HG03432 (cell line): ENCODE data around the gene RSU1.

Experiments
- ATAC-seq: cut with Tn5 transposase; IDR thresholded peaks from one replicate; pipeline ENCODE4 v1.9.1; 2021; ENCODE audit warnings: mild to moderate bottlenecking, moderate library complexity; ENCODE audit not compliant: unreplicated experiment

RSU1 gene

DNA sequence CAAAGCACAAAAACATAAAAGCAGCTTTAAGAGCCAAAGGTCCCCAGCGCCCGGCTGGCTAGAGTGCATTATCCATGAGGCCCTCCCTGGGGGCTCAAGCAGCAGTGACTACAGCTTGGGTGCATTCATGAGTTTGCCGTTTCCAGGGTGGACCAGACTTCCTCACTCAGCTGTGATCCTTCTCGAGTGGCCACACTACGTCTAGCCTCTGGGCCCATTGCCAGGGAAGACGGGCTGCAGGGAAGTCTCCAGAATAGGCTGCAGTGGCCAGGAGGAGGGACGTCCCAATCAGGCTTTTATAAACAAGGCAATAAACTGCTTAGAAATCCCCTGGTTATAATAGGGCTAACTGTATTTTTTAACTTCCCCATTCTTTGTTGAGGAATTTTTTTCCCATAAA is 206.2 kb downstream of the RSU1 start:
- ATAC-seq, result no peak

DNA sequence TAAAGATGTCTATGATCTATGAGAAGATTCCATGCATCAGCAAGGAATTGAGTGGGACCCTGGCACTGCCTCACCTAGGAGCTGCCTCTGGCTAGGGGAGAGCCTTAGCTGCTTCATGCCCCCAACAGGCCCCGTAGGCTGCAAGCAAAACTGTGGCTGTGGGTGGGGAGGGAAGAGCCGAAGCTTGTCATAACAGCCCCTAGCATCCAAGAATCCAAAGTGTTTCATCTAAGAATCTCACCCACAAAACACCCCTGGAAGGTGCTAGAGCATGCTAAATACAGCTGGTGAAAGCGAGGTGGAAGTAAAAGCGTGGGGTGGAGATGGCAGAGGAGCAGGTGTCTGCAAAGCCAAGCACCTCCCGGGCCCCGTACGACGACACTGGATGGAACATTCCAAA is 208.0 kb downstream of the RSU1 start:
- no peak for ATAC-seq

DNA sequence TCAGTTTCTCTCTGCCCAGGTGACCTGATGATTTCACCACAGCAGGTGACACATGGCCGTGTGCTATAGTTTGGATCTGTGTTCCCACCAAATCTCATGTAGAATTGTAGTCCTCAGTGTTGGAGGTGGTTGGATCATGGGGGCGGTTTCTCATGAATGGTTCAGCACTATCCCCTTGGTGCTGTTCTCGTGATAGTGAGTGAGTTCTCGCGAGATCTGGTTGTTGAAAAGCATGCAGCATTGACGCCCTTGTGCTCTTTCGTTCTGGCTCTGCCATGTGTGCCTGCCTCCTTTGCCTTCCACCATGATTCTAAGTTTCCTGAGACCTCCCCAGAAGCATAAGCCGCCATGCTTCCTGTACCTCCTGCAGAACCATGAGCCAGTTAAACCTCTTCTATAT is 210.3 kb downstream of the RSU1 start:
- no peak for ATAC-seq

DNA sequence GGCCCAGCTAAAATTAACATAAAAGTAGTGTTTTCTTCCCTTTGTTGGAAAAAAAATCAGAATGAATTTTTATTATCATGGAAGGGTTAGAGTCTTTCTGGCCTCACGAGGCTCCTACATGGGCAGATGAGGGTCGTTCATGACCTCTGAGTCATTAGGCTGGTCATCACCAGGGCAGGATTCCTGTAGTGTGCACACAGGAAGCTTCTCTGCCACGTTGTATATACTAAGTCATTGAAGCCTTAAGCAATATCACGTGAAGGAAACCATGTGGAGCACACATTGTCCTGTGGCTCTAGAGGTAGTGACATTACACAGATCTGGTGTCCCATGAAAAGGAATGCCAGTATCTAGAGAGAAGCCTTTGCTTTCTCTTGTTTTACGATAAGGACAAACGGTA is 210.8 kb downstream of the RSU1 start:
- ATAC-seq, result no peak

DNA sequence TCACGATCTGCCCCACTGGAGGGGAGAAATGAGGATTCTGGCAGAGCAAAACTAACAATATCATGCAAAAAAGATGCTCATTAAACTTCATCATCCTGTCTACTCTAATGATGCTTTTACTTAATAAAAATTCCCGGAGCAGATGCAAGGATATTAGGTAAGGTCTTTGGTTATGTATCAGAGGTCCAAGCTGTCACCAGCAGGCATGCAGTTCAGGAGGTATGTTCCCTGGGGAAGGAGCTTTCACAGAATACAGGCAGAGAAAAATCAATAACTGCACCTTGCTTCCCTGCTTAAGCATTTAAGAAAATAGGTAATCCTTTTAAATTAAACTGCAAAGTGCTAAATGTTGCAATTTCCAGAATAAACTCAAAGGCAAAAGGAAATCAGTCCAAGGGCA is 213.9 kb downstream of the RSU1 start:
- ATAC-seq, result no peak

DNA sequence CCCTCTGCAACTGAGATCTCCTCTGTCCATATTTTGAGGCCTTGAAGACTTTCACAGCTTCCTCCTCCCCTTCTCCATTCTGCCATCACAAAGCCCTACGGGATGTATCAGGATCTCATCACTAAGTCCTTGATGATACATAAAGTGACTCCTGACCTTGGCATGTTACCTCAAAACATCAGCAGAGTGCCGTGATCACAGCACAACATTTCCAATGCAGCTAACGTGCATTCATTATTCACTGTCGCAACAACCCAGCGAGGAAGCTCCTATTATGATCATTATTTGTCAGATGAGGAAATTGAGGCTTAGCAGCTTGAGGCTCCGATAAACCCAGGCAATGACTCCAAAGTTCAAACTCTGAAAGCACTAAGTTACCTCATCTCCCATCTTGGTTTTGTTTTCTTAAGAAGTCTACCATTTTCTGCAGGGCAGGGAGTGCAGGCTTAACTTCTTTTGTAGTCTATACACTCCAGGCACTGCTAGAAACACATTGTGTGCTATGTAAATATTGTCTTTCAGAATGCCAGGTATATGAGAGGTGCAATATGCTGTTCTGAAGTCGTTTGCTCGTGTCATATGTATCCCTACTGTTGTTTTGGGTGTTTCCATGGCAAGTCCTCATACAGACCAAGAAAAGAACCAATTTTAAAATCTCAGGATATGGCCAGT is 215.0 kb downstream of the RSU1 start:
- no peak for ATAC-seq

DNA sequence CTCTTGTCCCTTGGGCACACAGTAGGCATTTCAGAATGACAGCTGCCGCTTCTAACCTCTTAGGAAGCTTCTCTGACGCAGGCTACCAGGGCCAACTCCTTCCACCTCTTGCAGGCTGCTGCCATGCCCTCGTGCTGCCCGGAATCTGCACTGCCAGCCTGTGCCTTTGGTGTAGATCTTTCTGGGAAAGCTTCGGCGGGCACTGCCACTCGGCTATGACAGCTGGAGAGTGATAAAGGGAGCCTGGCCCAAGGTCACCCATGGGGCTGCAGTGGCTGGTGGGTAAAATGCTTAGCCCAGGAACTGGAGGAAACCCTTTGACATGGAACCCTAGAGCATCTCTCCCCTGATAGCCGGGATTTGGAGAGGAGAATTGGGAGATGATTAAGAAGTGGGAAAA is 217.6 kb downstream of the RSU1 start:
- no peak for ATAC-seq

DNA sequence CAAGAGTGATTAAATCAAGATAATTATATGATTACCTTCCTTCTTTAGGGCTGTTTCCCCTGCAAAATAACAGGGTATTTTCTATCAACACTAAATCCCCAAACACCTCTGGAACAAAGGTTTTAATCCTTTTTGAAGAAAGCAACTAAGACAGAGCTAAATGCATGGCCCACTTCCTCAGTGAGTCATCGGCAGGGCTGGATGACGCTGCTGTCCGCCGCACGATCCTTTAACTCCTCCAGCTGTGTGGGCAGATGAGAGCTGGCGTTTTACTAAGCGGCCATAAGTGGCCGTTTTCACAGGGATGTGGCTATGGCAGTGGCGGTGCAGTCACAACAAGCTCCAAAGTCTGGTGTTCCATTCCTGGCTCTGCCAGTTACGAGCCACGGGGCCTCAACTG is 219.6 kb downstream of the RSU1 start:
- no peak for ATAC-seq

DNA sequence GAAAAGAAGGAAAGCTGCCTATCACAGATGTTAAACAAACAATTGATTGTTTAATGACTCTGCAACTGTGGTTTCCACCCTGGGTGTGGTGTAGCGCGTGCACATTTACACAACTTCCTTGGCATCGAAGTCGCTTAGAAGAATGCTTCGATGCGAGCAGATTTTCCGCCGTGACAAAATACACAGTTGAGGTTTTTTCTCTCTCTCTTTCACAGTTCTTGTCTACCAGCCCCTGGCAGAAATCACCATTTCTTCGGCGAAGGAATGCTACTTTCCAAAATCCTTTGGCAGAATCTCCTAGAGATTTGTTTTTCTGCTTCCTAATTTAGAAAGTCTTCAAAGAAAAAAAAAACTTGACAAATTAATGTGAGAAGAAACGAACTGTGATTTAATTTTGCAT is 224.8 kb downstream of the RSU1 start:
- ATAC-seq, result no peak

DNA sequence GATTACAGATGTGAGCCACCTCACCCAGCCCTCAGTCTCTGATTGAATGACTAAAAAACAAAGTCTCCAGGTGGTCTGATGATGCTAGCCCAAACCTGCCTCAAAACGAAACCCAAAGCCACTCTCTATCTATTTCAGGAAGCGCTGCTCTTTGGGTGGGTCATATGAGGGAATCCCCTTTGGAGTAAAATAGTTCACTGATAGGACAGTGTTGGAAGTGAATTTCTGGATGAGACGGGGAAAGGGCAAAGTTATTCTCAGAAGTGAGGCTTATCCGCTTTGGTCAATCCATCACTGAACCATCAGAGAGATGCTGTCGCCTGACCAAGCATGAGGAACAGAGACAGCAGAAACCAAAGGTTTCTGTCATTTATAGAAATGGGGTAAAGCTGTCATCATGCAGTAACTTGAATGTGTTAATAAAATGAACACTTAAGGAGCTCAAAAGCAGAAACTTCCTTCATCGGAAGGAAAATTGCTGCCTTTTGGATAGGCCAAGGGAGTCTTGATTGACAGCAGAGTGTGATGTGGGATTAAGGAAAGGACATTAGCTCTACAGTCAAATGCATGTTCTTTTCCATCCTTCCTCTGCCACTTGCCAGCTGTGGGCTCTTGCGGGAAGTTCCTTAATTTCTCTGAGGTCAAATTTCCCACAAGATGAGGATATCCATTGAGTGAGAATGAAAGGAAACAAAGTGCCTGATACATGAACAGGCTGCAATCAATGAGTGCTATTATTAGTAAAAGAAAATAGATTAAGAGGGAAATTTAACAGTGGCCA is 230.7 kb downstream of the RSU1 start:
- ATAC-seq, result peak; percentile 92

DNA sequence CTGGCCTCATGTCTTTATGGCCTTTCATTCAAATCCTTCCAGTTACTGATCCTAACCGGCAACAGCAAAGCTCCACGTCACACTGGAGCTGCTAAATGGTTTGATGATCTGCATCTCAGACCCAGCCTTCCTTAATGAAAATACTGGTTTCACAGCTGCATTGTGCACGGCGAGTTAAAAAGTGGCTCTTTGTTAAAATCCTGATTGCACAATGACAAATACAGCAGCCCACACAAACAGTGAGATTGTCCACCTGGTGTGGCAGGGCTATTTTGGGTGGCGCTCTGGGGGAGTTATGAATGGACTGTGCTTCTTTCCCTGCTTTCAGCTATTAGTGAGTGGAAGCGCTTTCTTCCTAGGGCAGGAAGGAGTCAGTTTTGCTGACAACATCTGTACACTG is 232.1 kb downstream of the RSU1 start:
- ATAC-seq, result peak; percentile 56

DNA sequence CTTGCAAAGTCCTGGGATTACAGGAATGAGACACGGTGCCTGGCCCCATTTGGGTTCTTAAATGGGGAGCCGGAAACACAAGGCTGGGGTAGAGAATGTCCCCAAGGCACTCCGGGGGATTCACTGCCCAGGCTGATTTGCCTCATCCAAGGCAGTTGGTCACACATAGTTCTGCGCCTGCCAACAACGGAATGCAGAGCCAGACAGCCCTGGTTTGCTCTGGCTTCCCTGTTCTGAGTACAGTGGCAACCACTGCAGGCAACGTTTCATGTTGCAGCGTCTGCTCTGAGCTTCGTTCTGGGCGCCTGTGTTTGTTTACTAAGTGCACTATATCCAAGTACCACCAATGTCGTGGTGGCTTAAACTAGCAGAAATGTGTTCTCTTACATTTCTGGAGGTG is 233.8 kb downstream of the RSU1 start:
- ATAC-seq, result no peak

DNA sequence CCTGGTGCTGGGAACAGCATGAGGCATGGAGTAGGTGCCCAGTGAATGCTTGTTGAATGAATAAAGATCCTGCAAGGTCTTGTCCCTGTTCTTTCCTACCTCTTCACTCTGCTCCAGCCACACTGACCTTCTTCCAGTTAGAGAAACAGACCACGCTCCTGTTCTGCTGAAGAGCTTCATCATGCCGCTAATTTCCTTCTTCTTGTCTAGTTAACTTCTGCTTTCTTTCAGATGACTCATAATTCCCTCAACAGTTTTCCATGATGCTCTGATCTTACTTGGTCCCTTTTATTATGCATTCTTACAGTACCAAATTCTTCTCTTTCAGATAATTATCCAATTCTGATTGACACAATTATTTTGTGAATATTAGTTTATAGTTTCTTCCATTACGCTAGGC is 236.0 kb downstream of the RSU1 start:
- ATAC-seq, result no peak

DNA sequence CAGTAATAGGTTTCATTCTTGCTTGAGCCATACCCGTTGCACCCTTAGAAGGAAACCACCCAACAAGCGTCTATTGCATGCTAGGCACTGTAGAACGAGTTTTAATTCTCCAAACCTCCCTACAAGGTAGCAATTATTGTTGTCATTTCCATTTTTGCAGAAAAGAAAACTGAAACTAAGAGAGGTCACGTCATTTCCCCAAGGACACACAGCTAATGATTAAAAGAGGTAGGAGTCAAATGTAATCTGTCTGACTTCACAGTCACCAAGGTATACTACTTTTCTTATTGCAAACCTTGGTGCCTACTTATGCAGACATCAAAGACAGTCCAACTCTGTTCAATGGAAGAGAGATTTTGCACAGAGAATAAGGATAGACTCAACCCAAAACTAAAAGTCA is 246.5 kb downstream of the RSU1 start:
- peak; percentile 95 for ATAC-seq

DNA sequence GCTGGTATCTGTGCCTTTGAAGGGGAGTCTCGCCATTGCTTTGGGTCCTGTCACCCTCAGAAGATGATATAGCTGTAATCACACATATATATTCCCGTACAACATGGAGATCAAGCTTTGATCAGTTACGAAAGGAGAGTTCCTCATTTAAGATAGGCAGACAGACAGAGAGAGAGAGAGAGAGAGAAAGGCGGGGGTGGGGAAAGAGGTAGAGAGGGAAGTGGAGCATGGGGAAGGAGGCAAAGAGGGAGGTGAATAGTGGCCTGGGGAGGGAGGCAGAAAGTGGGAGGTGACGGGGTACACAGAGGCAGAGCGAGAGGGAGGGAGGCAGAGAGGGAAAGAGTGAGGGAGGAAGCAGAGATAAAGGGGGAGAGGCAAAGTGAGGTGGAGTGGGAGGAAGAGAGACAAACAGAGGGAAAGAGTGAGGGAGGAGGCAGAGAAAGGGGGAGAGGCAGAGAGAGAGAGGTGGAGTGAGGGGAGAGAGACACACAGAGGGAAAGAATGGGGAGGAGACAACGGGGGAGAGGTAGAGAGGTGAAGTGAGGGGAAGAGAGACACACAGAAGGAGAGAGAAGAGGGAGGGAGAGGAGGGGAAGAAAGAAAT is 250.9 kb downstream of the RSU1 start:
- no peak for ATAC-seq

DNA sequence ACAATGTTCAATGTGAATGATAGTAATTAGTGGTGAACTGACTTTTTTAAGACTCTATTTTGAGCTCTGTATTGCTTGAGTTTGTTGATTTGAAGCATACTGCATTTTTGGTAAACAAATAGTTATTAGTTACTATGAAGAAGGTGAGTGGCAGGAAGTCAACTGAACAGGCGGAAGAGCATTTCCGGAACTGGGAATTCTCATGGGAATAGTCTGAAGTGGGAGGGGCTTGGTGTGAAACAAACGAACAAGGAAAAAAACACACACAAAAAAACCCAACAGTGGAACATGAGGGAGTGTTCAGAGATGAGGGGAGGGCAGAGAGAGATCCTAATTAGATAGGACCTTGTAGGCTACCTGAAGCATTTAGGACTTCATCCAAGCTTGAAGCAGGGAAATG is 251.6 kb downstream of the RSU1 start:
- ATAC-seq, result no peak

DNA sequence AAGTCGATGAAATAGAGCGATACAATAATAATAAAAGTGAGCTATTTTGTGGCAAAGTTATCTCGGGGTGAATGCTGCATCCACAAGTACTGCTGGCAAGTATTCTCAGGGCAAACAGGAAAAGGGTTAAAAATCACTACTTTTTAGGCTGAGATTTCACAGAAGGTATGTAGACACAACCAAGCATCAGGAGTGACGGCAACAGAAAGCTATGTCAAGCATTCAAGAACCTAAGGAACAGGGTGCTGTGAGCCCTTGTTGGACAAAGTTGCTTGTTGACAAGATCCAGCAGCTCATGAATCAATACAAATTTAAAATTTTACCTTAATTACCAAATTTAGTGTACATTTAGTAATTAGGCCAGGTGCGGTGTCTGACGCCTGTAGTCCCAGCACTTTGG is 254.3 kb downstream of the RSU1 start:
- no peak for ATAC-seq

DNA sequence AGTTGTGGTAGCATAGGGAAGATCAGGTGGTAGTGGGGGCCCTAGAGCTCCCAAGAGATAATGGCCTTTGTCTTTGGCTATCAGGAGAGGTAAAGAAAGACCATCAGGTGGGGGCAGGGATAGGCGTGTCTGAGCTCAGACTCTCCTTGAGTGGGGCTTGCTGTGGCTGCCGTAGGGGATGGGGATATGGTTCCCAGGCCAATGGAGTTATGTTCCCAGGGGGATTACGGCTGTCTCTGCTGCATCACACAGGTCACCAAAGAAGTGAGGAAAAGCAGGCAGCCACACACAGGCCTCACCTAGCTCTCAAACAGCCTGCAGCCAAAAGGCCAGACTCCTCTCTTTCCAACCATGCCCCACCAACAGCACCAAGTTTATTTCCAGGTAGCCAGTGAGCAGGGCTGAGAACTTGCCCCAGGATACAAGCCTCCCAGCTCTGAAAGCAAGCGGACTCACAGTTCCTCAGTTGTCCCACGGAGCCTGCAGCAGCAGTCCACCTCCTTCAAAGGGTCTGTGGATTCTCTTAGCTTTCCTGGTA is 257.9 kb downstream of the RSU1 start:
- no peak for ATAC-seq

DNA sequence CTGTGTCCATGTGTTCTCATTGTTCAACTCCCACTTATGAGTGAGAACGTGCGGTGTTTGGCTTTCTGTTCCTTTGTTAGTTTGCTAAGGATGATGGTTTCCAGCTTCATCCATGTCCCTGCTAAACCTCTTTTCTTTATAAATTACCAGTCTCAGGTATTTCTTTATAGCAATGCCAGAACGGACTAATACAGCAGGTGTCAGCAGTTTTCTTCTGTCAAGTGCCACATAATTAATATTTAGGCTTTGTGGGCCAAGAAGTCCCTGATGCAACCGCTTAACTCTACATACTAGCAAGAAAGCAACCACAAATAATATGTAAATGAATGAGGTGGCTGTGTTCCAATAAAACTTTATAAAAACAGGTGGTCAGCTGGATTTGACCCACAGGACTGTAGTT is 269.3 kb downstream of the RSU1 start:
- no peak for ATAC-seq

DNA sequence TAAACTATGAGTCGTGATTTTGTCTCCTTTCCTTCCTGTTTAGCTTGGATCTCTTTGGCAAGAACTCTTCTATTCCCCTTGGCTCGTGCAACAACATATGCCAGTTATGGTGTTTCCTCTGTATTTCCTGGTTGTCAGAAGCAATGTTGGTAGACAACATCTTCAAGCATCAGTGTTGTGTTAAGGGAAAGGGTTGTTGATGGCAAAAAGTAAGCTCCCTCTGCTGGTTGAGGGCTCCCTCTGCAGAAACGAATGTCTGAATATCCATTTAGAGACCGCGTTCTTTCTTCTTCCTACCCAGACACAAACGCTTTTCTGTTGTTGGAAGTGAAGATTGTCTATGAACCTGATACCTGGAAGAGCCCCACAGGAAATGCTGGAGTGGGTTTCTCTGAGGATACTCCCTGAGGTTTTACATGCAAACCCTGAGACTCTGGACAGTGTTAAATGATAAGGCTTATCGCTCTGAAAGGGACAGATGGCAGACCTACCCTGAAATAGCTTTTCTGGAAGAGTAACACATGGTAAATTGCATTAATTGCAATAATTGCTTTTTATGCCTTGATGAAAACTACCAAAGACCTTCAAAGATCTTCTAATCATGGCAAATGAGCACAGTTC is 272.0 kb downstream of the RSU1 start:
- peak; percentile 83 for ATAC-seq

DNA sequence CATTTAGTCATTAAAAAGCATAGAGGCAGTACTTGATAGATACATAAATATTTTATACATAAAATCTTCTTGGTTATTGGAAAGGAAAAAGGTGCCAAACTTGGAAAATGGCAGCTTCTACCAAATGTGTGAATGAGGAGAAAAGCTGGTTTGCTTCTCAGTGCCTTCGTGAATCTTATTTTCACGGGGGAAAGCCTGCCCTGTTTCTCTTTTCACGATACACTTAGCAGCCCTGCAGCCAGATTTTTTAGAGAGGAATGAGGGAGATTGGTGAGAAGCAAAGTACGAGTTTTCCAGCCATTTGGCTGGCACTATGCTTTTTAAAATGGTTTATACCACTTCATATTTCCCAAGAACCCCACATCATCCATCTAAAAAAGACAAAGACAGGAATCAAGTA is 272.6 kb downstream of the RSU1 start:
- ATAC-seq, result no peak

DNA sequence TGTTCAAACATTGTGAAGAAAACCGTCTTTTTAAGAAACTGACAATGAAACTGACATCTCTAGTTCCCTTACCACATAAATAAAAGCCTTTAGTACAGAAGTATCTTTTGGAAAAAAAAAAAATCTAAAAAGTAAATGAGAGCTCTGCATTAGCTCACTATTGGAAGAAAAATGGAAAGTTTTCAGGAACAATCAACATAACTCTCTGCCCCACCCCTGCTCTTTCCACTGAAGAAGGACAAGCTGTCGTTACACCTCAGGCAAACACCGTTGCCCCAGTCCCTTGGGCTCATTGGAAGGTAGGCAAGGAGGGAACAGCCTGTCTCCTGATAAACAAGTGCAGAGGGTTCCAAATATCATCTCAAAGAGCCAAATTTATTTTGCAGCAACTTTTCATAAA is 273.1 kb downstream of the RSU1 start:
- ATAC-seq, result no peak
